Activated CD8-positive, alpha-beta T cell treated with anti-CD3 and anti-CD28 coated beads for 36 hours (primary cell): ENCODE data around the gene PTPRK. TPM values are rescaled to one million over a fixed set of nuclear protein-coding genes. Genes with fewer than 3 reads are reported as not detected.

Experiments used
- ATAC-seq: fragments of 200-7000 bp; cut with Tn5 transposase; one replicate; pipeline ENCODE4 v1.10.0; 2021; ENCODE audit warnings: mild to moderate bottlenecking, moderate library complexity
- CTCF ChIA-PET: fragments of 350-600 bp; sonication (Branson Sonifier 250); formaldehyde crosslinking; loops from one replicate; lab custom pipeline; 2021; ENCODE audit warnings: antibody characterized with exemption; lab: Charles Lee
- POLR2A ChIA-PET: fragments of 350-600 bp; sonication (Branson Sonifier 250); formaldehyde crosslinking; loops from one replicate; lab custom pipeline; 2021; ENCODE audit warnings: antibody characterized with exemption; lab: Charles Lee
- DNase-seq: peaks from one replicate; pipeline ENCODE4 v3.0.0-alpha.2; 2020
- H3K27ac Mint-ChIP-seq: one replicate; pipeline ENCODE4 v1.8.0; 2021; ENCODE audit warnings: mild to moderate bottlenecking, mixed read lengths
- H3K27me3 Mint-ChIP-seq: one replicate; pipeline ENCODE4 v1.8.0; 2021; ENCODE audit warnings: mixed read lengths
- H3K36me3 Mint-ChIP-seq: one replicate; pipeline ENCODE4 v1.8.0; 2021; ENCODE audit warnings: low read depth, mixed read lengths
- H3K4me1 Mint-ChIP-seq: one replicate; pipeline ENCODE4 v1.8.0; 2021; ENCODE audit warnings: low read depth, mixed read lengths
- H3K4me3 Mint-ChIP-seq: one replicate; pipeline ENCODE4 v1.8.0; 2021; ENCODE audit warnings: mild to moderate bottlenecking, moderate library complexity, mixed read lengths
- H3K9me3 Mint-ChIP-seq: one replicate; pipeline ENCODE4 v1.8.0; 2021; ENCODE audit warnings: mixed read lengths
- CTCF ChIP-seq: fragments of 200-600 bp; IDR thresholded peaks from one replicate; pipeline ENCODE4 v1.8.0; 2022; ENCODE audit warnings: antibody characterized with exemption, mild to moderate bottlenecking
- intact Hi-C: fragments of 100-400 bp; cut with micrococcal nuclease; formaldehyde crosslinking; loops from one replicate; pipeline ENCODE4 v1.10.0; 2022
- total RNA-seq, 2 experiments: library from RNA; stranded (reverse); gene quantifications; one replicate each; pipeline ENCODE4 v1.2.3, GENCODE V29; 2021

Gene PTPRK
- total RNA-seq, 2 experiments from 2014 or later: 7.7 to 8.9 TPM

DNA sequence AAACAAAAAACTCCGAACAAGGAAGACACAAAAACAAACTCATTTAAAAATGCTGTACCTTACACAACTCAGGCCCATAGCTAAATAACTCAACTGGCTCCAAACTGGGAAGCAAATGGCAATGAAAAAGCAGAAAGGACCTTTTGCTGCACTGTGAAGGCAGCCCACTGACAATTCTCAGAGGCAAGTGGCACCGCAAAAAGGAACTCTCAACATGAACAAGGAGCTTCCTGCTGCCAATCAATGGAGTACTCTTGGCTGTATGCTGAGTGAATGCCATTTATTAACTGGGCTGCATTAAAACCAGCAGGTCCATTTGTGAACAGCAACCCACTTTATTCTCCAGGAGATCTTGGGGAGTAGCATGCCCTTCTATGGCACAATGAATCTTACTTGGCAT is 209.9 kb downstream of the PTPRK start:
- H3K27ac Mint-ChIP-seq: no peak overlapping the region
- H3K4me1 Mint-ChIP-seq: peaks cover 11% of the 10 kb centered on the region
- DNase-seq: no peak
- ChIA-PET POLR2A (no interaction called here), CTCF (interaction anchor here (1.1 kb wide), 1 partner anchor 18 kb away, joined by 3 read pairs; no protein-coding TSS in a partner anchor)
- H3K9me3 Mint-ChIP-seq: no peaks in the 10 kb centered on the region
- no peak overlapping the region for H3K4me3 Mint-ChIP-seq
- H3K36me3 Mint-ChIP-seq: no peaks in the 10 kb centered on the region
- H3K27me3 Mint-ChIP-seq: no peaks in the 10 kb centered on the region
- no peak for ATAC-seq
- no peak for TF ChIP-seq CTCF
- intact Hi-C loops: no loop called here

DNA sequence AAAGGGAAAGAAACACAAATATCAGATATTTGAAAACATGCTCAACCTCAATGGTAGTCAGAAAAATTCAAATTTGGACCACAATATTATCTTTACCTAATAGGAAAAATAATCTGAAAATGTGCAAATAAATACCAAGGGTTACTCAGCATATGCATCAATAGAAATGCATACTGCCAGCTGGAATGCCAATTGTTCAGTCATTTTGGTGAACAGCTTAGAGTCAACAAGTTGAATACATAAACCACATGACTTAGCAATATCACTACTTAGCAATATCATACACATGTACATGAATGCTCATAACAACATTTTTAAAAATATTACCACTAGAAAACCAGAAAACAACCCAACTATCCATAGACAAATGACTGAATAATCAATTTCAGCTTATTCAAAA is 212.7 kb downstream of the PTPRK start:
- H3K9me3 Mint-ChIP-seq: no peaks in the 10 kb centered on the region
- H3K27ac Mint-ChIP-seq: no peak overlapping the region
- POLR2A ChIA-PET: no interaction called here
- intact Hi-C loops: no loop called here
- no peak for TF ChIP-seq CTCF
- DNase-seq (no peak), ATAC-seq (no peak)
- H3K36me3 Mint-ChIP-seq: no peaks in the 10 kb centered on the region
- CTCF ChIA-PET: no interaction called here
- H3K4me3 Mint-ChIP-seq: no peak overlapping the region
- H3K27me3 Mint-ChIP-seq: no peaks in the 10 kb centered on the region
- peaks cover 12% of the 10 kb centered on the region for H3K4me1 Mint-ChIP-seq

DNA sequence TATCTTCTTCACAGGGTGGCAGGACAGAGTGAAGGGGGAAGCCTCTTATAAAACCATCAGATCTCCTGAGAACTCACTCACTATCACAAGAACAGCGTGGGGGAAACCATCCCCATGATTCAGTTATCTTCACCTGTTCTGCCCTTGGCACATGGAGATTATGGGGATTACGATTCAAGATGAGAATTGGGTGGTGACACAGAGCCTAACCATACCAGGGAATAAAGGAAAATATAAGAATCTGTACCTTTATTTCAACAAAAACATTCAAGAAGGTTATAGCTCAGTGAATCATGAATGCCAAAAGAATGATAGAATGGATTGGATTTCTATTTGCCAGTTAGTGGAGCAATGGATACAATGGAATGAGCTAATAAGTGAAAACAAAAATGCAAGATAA is 214.4 kb downstream of the PTPRK start:
- Mint-ChIP-seq H3K27me3 (no peaks in the 10 kb centered on the region), H3K4me1 (peaks cover 6% of the 10 kb centered on the region), H3K36me3 (no peaks in the 10 kb centered on the region), H3K9me3 (no peaks in the 10 kb centered on the region), H3K27ac (no peak overlapping the region), H3K4me3 (no peak overlapping the region)
- TF ChIP-seq CTCF: no peak
- no peak for DNase-seq
- intact Hi-C loops: no loop called here
- POLR2A ChIA-PET: interaction anchor here (1.3 kb wide), 1 partner anchor 23 kb away, joined by 3 read pairs; no protein-coding TSS in a partner anchor
- CTCF ChIA-PET: no interaction called here
- ATAC-seq: no peak

DNA sequence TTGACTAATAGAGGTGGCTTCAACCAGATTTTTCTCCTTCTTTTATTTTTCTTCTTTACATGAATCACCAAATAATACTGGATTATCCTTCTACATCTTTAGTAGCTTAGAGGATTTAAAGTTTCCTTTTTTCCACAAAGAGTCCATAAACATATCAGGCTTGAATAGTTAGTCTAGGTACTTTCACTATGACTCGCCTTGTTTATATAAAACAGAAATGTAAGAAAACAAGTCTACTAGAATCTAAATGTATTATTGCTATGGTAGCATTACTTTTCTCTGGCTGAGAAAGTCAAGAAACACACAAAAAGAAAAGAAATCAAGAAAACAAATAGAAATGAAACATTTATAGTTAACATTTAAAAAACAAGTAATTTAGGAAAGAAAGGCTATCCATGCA is 215.2 kb downstream of the PTPRK start:
- POLR2A ChIA-PET: interaction anchor here (1.3 kb wide), 1 partner anchor 23 kb away, joined by 3 read pairs; no protein-coding TSS in a partner anchor
- TF ChIP-seq CTCF: no peak
- Mint-ChIP-seq H3K27me3 (no peaks in the 10 kb centered on the region), H3K4me3 (no peak overlapping the region), H3K9me3 (no peaks in the 10 kb centered on the region), H3K4me1 (peaks cover 6% of the 10 kb centered on the region), H3K27ac (no peak overlapping the region), H3K36me3 (no peaks in the 10 kb centered on the region)
- ATAC-seq (no peak), DNase-seq (no peak)
- CTCF ChIA-PET: interaction anchor here (1.0 kb wide), 1 partner anchor 450 kb away, joined by 3 read pairs; no protein-coding TSS in a partner anchor
- intact Hi-C loops: no loop called here

DNA sequence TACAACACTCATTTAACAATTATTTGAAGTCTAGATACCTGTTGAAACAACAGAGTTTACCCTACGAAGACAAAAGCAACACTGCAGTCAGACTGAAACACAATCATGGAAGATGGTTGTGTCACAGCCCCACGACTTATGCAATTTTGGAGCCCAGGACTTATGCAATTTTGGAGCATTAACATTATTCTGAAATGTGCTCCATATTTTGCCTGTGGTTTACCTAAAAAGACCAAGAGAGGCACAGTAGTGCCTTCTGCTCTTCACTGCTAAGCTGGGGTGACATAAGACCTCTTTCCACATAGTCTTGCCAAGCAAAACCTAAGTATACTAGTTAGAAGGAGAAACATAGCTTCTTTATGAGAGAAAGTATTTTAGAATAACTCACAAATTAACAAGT is 216.5 kb downstream of the PTPRK start:
- ATAC-seq (no peak), DNase-seq (no peak)
- TF ChIP-seq CTCF: no peak
- Mint-ChIP-seq H3K9me3 (peaks cover 3% of the 10 kb centered on the region), H3K36me3 (no peaks in the 10 kb centered on the region), H3K4me1 (peaks cover 6% of the 10 kb centered on the region), H3K4me3 (no peak overlapping the region), H3K27ac (no peak overlapping the region), H3K27me3 (no peaks in the 10 kb centered on the region)
- intact Hi-C loops: no loop called here
- ChIA-PET POLR2A (no interaction called here), CTCF (no interaction called here)
